Peyer's patch (tissue), 4 donors: ENCODE data around the gene APOBEC4.

Source experiments
- CTCF ChIP-seq, 6 experiments: fragments of 450-650 bp in 4 of 6; fragments of 200-600 bp in 2 of 6; sonication (generic) in 1 of 6; IDR thresholded peaks; one replicate each; pipeline ENCODE4 v1.5.1; 2017 to 2019; ENCODE audit warnings: antibody characterized with exemption in 6 of 6, mild to moderate bottlenecking in 3 of 6, moderate library complexity in 1 of 6
- POLR2A ChIP-seq, 2 donors: fragments of 450-650 bp; IDR thresholded peaks; one replicate each; pipeline ENCODE4 v1.5.1; 2017; ENCODE audit warnings: antibody characterized with exemption in 2 of 2, mild to moderate bottlenecking in 2 of 2, moderate library complexity in 2 of 2

- no peak for TF ChIP-seq POLR2A (IDR thresholded peaks at IDR 0.05)
- peak in 5 of 6 experiments; percentile 31 to 75 (median 66) for TF ChIP-seq CTCF (IDR thresholded peaks at IDR 0.05)
Observed at GRCh38 chr1:183633676-183634343, 19.3 kb downstream of the APOBEC4 start.
